GM12801 (cell line): ENCODE data around the gene KLF13.

ENCODE experiments used
- TF ChIP-seq, protein P1 (sequence below): IDR thresholded peaks from one replicate; pipeline ENCODE4 v1.5.1; 2011; ENCODE audit warnings: control low read depth; ENCODE audit not compliant: insufficient read length; ENCODE audit errors: extremely low read depth

KLF13 gene

DNA sequence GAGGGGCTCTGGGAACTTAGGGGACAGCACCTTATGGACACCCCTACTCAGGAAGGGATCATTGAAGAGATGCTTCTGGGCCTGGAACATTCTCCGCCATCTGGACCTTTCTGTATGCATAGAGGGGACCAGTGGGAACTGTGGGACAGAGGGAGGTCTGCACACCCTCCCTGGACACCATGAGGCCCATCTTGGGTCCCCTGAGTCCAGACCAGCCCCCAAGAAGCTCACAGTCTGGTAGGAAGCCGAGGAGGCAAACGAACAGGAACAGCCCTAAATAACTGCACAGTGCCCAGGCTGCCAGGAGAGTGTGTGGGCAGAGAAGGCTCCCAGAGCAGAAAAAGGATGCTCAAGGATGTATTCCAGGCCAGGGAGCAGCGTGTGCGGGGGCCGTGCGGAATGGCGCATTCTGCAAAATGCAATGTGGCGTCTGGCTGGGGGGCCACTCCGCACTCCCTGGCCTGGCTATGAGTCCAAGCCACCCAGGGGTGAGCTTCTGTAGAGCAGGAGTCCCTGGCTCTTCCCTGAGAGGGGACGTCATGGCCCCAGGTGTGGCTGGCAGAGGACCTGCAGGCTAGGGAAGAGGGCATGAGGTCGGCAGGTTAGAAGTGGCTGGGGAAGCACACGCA, 24.5 kb upstream of the KLF13 start:
- TF ChIP-seq, protein P1, sequence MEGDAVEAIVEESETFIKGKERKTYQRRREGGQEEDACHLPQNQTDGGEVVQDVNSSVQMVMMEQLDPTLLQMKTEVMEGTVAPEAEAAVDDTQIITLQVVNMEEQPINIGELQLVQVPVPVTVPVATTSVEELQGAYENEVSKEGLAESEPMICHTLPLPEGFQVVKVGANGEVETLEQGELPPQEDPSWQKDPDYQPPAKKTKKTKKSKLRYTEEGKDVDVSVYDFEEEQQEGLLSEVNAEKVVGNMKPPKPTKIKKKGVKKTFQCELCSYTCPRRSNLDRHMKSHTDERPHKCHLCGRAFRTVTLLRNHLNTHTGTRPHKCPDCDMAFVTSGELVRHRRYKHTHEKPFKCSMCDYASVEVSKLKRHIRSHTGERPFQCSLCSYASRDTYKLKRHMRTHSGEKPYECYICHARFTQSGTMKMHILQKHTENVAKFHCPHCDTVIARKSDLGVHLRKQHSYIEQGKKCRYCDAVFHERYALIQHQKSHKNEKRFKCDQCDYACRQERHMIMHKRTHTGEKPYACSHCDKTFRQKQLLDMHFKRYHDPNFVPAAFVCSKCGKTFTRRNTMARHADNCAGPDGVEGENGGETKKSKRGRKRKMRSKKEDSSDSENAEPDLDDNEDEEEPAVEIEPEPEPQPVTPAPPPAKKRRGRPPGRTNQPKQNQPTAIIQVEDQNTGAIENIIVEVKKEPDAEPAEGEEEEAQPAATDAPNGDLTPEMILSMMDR, result no peak

DNA sequence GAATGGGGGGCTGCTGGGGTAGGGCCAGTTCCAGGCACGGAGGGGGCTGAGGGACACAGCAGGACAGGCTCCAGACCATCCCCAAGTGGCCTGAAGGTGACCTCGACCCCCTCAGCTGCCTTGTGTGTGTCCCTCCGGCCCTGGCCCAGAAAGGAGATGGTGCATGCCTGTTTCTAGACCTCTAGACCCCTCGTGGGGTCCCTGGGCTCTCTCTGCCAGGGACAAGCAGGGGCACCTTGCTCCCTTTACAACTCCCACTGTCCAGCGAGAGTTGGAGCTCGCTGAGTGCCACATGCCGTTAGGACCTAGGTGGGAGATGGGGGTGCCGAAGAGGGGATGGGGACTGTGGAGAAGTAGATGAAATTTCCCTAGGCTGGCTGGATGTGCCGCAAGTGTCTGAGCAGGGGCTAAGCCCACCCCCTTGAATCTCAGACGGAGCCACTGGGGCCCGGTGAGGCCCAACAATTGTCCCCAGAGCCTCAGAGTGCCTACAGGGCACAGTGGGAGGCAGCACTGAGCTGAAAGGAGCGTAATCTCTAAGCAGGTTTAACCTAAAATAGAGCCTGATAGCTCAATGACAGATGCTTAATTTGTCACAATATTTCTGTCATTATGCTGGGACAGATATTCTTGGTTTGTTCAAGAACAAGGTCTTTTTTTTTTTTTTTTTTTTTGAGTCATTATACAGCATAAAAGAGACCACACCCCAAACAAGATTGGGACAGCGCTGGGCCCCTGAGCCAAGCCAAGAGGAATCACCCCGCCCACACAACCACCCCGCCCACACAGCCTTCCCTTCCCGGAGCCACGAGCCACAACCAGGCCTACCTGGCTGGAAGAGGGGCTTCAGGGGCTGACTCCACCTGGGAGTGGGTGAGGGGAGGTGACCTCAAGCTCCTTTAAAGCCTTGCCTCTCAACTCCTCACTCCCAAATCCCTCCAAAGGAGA, 23.6 kb upstream of the KLF13 start:
- TF ChIP-seq, protein P1, result no peak

DNA sequence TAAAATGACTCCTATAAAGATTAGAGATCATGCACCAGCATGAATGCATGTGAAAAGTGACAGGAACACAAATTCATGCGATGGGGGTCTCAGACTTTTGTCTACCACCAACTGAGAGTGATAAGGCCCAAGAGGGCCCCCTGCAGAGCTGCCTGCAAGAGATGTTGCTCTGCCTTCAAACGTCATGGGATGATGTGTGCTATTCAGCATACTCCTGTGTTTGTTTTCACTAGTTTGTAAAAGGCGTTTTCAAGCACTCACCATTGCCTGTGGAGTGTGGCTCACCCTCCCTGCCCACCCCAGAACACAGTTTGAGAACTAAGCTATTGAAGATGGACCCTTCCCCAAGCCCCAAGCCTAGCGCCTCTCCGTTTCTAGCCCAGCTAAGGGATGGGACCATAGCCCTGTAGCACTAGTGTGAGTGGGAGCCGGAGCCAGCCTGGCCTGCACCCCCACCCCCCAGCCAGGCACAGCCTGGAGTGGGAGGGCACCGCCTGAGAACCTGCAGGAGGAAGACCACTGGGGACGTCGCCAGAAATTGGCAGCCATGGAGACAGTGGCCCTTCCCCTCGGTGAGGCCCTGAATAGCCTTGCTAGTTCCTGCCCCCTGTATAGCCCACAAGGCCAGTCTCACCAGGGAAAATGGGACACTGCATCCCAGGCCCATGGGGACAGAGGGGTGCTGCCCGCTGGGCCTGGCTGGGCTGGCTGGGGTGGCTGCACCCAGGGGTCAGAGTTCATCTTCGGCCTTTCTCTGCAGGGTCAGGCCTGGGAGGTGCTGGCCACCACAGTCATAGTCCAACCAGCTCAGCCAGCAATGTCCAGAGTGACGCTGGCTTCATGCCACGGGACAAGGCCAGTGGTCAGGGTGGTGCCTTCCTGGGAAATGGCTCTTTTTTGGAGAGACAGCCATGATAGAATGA, 22.6 kb upstream of the KLF13 start:
- TF ChIP-seq, protein P1, result no peak

DNA sequence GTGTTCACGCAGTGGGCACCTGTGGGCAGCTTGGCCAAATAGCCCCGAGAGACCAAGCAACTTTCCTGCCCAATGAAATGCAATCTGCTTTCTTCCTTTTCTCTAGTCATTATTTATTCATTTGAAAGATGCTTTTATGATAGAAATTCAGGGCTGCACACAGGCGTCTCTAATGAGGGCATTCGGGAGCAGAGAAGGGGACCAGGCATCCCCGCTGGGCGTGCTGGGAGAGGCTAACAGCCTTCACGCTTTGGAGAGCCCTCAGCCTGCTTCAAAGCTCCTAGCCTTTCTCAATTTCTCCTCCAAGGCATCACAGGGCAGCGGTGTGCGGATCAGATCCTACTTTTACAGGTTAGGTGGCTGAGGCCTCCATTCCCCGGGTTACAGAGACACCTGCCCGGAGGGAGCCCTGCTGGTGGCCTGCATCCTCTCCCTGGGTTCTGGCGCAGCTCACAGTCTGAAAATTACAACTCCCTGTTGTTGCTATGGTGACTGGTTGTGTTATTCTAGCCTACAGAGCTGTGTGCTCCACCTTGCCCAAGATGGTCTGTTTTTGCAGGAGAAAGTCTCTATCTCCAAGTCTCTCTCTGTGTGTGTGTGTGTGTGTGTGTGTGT, 21.8 kb upstream of the KLF13 start:
- TF ChIP-seq, protein P1, result no peak

DNA sequence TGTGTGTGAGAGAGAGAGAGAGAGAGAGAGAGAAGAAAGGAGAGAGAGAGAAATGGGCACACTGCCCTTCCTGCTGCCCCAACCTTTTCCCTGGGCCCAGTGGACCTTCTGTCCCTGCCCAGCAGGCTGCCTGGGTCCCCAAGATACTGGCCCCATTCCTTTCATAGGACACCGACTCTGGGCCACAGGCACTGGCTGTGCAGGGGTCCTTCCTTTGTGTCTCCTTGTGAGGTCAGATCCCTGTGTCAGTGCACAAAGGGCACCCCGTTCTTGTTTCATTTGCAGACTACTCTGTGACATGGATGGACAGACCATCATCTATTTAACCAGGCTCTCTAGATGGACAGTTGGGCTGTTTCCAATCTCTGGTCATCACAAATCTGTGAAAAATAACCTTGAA, 21.3 kb upstream of the KLF13 start:
- TF ChIP-seq, protein P1, result no peak

DNA sequence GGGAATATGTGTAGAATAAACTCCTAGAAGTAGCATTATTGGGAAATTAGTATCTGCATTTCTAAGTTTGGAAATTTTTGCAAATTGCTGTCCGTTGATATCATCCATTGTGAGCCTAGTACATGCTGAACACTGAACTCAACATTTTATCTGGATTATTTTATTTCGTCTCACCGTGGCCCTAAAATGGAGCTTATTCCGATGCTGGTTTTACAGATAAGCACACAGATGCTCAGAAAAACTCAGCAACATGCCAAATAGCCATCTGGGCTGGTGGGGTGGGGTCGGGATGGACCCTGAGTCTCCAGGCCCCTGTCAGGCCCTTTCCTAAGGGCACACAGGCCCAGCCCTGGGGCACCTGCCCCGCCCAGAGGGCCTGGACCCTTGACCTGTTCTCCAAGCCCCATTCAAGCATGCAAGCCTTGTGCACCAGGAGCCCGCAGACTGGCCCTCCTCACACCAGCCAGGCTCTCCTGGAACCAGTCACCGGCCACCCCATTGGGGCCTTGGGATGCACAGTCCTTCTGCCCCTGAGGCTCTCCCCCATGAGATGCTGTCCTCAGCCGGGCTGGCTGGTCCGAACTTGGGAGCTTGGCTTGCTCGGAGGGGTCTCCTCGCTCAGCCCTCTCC, 20.7 kb upstream of the KLF13 start:
- TF ChIP-seq, protein P1, result no peak
